ENCODE data around the gene CLEC4D.
"Not testable (repeated sequence)": the region's sequence is repeated elsewhere in the genome, so short reads cannot be mapped to it uniquely, and the experiment has no call there.

DNA sequence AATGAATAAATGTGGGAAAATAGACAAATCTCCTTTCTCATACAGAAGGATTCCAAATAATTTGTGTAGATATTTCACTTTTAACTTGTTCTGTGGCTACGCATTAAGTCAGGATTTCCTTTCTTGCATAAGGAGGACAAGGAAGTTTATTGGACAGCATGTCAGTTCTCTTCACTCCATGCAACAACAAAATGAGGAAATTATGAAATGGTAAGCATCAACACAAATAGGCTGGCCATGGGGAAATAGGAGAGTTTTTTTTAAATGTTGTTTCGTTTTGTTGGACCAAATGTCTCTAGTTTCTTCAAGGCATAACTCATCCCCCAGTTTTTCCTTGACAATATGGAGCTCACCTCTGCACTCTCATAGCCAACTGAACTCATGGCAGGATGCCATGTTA is 52.7 kb downstream of the CLEC4D start:
- TF ChIP-seq, protein P1, sequence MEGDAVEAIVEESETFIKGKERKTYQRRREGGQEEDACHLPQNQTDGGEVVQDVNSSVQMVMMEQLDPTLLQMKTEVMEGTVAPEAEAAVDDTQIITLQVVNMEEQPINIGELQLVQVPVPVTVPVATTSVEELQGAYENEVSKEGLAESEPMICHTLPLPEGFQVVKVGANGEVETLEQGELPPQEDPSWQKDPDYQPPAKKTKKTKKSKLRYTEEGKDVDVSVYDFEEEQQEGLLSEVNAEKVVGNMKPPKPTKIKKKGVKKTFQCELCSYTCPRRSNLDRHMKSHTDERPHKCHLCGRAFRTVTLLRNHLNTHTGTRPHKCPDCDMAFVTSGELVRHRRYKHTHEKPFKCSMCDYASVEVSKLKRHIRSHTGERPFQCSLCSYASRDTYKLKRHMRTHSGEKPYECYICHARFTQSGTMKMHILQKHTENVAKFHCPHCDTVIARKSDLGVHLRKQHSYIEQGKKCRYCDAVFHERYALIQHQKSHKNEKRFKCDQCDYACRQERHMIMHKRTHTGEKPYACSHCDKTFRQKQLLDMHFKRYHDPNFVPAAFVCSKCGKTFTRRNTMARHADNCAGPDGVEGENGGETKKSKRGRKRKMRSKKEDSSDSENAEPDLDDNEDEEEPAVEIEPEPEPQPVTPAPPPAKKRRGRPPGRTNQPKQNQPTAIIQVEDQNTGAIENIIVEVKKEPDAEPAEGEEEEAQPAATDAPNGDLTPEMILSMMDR (conservative IDR thresholded peaks at IDR 0.05; ENCODE audit: low read depth in 2 of 2), result not testable (repeated sequence)
- not testable (repeated sequence) for TF ChIP-seq STAT1 (IDR thresholded peaks at IDR 0.05; ENCODE audit: unreplicated experiment); CREB1 (CRISPR knock-in tag; IDR thresholded peaks at IDR 0.05; ENCODE audit: low read depth); JUNB (IDR thresholded peaks at IDR 0.05; ENCODE audit: unreplicated experiment); POLR2AphosphoS5 (IDR thresholded peaks at IDR 0.05; ENCODE audit: low read depth); EZH2 (IDR thresholded peaks at IDR 0.05; ENCODE audit: low read depth, unreplicated experiment); EZH2phosphoT487 (IDR thresholded peaks at IDR 0.05; ENCODE audit: unreplicated experiment); NANOG (IDR thresholded peaks at IDR 0.05; ENCODE audit: borderline replicate concordance); ZNF114 (CRISPR knock-in tag; IDR thresholded peaks at IDR 0.05)
- TF ChIP-seq, protein P2, sequence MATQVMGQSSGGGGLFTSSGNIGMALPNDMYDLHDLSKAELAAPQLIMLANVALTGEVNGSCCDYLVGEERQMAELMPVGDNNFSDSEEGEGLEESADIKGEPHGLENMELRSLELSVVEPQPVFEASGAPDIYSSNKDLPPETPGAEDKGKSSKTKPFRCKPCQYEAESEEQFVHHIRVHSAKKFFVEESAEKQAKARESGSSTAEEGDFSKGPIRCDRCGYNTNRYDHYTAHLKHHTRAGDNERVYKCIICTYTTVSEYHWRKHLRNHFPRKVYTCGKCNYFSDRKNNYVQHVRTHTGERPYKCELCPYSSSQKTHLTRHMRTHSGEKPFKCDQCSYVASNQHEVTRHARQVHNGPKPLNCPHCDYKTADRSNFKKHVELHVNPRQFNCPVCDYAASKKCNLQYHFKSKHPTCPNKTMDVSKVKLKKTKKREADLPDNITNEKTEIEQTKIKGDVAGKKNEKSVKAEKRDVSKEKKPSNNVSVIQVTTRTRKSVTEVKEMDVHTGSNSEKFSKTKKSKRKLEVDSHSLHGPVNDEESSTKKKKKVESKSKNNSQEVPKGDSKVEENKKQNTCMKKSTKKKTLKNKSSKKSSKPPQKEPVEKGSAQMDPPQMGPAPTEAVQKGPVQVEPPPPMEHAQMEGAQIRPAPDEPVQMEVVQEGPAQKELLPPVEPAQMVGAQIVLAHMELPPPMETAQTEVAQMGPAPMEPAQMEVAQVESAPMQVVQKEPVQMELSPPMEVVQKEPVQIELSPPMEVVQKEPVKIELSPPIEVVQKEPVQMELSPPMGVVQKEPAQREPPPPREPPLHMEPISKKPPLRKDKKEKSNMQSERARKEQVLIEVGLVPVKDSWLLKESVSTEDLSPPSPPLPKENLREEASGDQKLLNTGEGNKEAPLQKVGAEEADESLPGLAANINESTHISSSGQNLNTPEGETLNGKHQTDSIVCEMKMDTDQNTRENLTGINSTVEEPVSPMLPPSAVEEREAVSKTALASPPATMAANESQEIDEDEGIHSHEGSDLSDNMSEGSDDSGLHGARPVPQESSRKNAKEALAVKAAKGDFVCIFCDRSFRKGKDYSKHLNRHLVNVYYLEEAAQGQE (IDR thresholded peaks at IDR 0.05; ENCODE audit: unreplicated experiment), result not testable (repeated sequence)
- TF ChIP-seq, protein P3, sequence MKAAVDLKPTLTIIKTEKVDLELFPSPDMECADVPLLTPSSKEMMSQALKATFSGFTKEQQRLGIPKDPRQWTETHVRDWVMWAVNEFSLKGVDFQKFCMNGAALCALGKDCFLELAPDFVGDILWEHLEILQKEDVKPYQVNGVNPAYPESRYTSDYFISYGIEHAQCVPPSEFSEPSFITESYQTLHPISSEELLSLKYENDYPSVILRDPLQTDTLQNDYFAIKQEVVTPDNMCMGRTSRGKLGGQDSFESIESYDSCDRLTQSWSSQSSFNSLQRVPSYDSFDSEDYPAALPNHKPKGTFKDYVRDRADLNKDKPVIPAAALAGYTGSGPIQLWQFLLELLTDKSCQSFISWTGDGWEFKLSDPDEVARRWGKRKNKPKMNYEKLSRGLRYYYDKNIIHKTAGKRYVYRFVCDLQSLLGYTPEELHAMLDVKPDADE (IDR thresholded peaks at IDR 0.05), result not testable (repeated sequence)

Data from GM23338 (cell line).